Astrocyte of the cerebellum (primary cell): Measurements from ENCODE around the gene DSN1.

ENCODE experiments used
- DNase-seq: peaks from one replicate; pipeline ENCODE4 v3.0.0-alpha.2; 2011; ENCODE audit warnings: low read depth
- H3K4me3 ChIP-seq: 2 replicates; pipeline ENCODE4 v1.5.1; 2011; ENCODE audit warnings: mild to moderate bottlenecking, low read depth, low read length, moderate library complexity
- CTCF ChIP-seq: IDR thresholded peaks from 2 replicates; pipeline ENCODE4 v1.5.1; 2012; ENCODE audit warnings: low read length, low read depth, moderate library complexity, mild to moderate bottlenecking; ENCODE audit errors: missing control alignments
- in situ Hi-C: cut with HindIII; loops from 2 replicates; pipeline ENCODE4 v1.10.0; 2017; ENCODE audit warnings: low sequenced_read_pairs

The DSN1 gene

GRCh38 chr20:36796117-36796516 lies 22.6 kb upstream of the DSN1 start:
- DNase-seq, result no peak
- no peak for TF ChIP-seq CTCF
- H3K4me3 ChIP-seq, result no peak overlapping the region
- in situ Hi-C loops, result no loop called here

- H3K4me3 ChIP-seq, result no peak overlapping the region
- in situ Hi-C loops, result no loop called here
- no peak for DNase-seq
- no peak for TF ChIP-seq CTCF
Measured at GRCh38 chr20:36795691-36796090, 22.1 kb upstream of the DSN1 start.

- no peak overlapping the region for H3K4me3 ChIP-seq
- no peak for DNase-seq
- in situ Hi-C loops, result no loop called here
- TF ChIP-seq CTCF, result no peak
Measured at GRCh38 chr20:36794116-36794474, 20.5 kb upstream of the DSN1 start.

- no peak for DNase-seq
- H3K4me3 ChIP-seq, result no peak overlapping the region
- in situ Hi-C loops, result no loop called here
- no peak for TF ChIP-seq CTCF
Measured at GRCh38 chr20:36793294-36794115, 19.9 kb upstream of the DSN1 start.

GRCh38 chr20:36792422-36792821 lies 18.9 kb upstream of the DSN1 start:
- peak; percentile 79 for DNase-seq
- H3K4me3 ChIP-seq, result no peak overlapping the region
- in situ Hi-C loops, result no loop called here
- peak; percentile 77 for TF ChIP-seq CTCF

- no peak overlapping the region for H3K4me3 ChIP-seq
- in situ Hi-C loops, result no loop called here
- no peak for DNase-seq
- no peak for TF ChIP-seq CTCF
Measured at GRCh38 chr20:36791862-36792261, 18.3 kb upstream of the DSN1 start.
